HUES64 (cell line): ENCODE measurements around the gene PIGS. TPM values are rescaled to one million over a fixed set of nuclear protein-coding genes. Genes with fewer than 3 reads are reported as not detected.
"Not testable (repeated sequence)": the region's sequence is repeated elsewhere in the genome, so short reads cannot be mapped to it uniquely, and the experiment has no call there.

Source experiments
- H3K27ac ChIP-seq: 2 replicates; pipeline ENCODE4 v1.7.0; 2013; ENCODE audit warnings: low read depth, low read length, inconsistent platforms
- H3K27me3 ChIP-seq: 2 replicates; pipeline ENCODE4 v1.6.1; 2013; ENCODE audit warnings: mild to moderate bottlenecking, low read length; ENCODE audit not compliant: insufficient read depth
- H3K36me3 ChIP-seq: 2 replicates; pipeline ENCODE4 v1.6.1; 2013; ENCODE audit warnings: mild to moderate bottlenecking, low read length; ENCODE audit not compliant: insufficient read depth
- H3K4me1 ChIP-seq: 2 replicates; pipeline ENCODE4 v1.6.1; 2013; ENCODE audit warnings: mild to moderate bottlenecking, low read length, moderate library complexity; ENCODE audit not compliant: insufficient read depth
- H3K4me3 ChIP-seq: 2 replicates; pipeline ENCODE4 v1.5.1; 2013; ENCODE audit warnings: mild to moderate bottlenecking, low read length, moderate library complexity
- H3K9ac ChIP-seq: 2 replicates; pipeline ENCODE4 v1.6.1; 2013; ENCODE audit warnings: mild to moderate bottlenecking, low read depth, low read length
- H3K9me3 ChIP-seq: 2 replicates; pipeline ENCODE4 v1.6.1; 2013; ENCODE audit warnings: low read depth, low read length; ENCODE audit not compliant: insufficient read depth
- WGBS: fragments of 150-250, 120-280 bp; methylation state at CpG from one replicate; pipeline ENCODE4 v1.1.7; 2013; ENCODE audit warnings: missing lambda C conversion rate; 5-methylcytosine and 5-hydroxymethylcytosine counted together
- polyA plus RNA-seq, 2 experiments: library from polyadenylated mRNA; stranded (reverse); fragments of 50-300 nt; gene quantifications; one replicate each; pipeline ENCODE4 v1.2.3, GENCODE V29; 2013

The PIGS gene
- polyA plus RNA-seq (2013, experiment 1 of 2), result 30.4 TPM
- polyA plus RNA-seq (2013, experiment 2 of 2), result 35.9 TPM

DNA sequence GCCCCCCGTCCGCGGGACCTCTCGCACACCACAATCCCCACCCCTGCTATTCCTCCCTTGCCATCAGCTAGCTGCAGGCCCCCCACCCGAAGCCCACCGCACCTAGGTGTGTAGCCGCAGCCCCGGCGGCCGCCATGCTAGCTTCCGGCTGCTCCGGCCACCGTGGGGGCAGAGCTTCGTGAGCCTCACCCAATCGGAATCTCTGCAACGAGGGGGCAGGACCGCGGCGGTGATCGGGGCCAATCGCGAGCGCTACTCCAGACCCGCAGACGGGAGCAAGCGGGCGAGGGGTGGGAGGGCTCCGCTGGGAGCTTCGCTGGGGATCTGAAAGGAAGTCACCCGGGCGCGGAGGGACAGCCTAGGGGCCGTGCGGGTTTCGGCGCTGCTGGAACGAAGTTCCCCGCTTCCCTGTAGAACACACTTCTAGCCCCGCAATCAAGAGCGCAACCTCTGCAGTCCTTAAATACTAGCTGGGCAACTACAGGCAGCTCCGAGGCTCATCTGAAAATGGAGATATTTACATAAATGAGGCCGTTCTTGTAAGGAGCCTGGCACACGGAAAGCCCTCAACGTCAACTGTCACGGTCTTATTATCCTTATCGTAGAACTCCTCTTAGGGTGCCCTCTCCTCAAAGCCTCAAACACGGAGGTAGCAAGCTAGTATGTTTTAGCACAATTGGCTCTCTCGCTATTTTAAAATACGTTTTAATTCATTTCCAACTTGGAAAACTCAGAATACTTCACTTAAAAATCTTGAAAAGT lies at the start of gene PIGS:
Gene PIGS (minus strand): TSS at position 164 of the 762 bp plus-strand sequence. CDS start 28 bp downstream, at position 136.
- Histone ChIP-seq H3K4me1 (peaks cover 3% of the 10 kb centered on the region; the same call in 1 of the 2 replicates), H3K27me3 (peaks cover 18% of the 10 kb centered on the region; the same call in 1 of the 2 replicates), H3K36me3 (peaks cover 12% of the 10 kb centered on the region; the same call in 1 of the 2 replicates), H3K27ac (peak within 1 kb of the TSS; percentile 59; the same call in 1 of the 2 replicates), H3K9ac (peak within 1 kb of the TSS; percentile 76), H3K4me3 (peak within 1 kb of the TSS; percentile 96), H3K9me3 (no peaks in the 10 kb centered on the region)
- 2% methylated on average over 49 of the region's 49 CpGs for WGBS

DNA sequence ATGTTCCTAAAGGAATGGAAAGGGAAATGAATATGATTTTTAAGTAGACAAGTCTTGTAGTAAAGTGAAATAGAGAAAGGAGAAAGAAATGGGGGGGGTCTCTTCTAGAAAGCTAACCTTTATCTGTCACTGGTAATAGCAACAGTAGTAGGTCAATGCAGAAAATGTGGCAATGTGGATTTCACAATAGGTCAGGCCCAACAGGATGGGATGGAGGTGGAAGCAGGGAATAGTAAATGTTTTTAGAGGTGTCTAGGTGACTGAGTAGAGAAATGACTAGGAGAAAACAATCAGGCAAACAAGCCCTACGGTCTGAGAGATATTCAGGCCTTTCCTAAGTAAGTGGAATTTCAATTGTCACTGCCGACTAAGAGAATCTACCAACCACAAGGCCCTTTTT lies 48.7 kb upstream of the PIGS start:
- Histone ChIP-seq H3K27ac (no peak overlapping the region), H3K36me3 (peaks cover 100% of the 10 kb centered on the region), H3K27me3 (no peaks in the 10 kb centered on the region), H3K4me1 (no peaks in the 10 kb centered on the region), H3K9ac (no peak overlapping the region), H3K4me3 (no peak overlapping the region), H3K9me3 (no peaks in the 10 kb centered on the region)
- 98% methylated on average over 2 of the region's 2 CpGs for WGBS

DNA sequence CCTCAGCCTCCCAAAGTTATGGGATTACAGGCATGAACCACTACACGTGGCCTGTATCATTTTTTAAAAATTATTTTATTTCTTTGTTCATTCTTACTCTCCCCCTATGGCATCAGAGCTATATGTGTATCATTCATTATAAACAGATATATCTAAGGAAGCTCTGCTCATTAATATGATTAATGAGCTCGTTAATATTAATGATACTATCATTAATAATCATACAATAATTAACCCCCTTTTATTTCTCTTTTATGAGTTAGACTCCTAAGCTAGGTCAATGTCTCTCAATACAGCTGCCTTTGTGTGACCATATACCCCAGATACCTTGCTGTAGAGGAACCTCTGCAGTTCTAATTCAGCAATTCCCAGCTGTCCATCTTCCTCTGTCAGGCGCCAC lies 47.1 kb upstream of the PIGS start:
- no peaks in the 10 kb centered on the region for H3K4me1 ChIP-seq
- no peak overlapping the region for H3K27ac ChIP-seq
- WGBS, result 93% methylated on average over 2 of the region's 3 CpGs
- peaks cover 99% of the 10 kb centered on the region for H3K36me3 ChIP-seq
- H3K27me3 ChIP-seq, result no peaks in the 10 kb centered on the region
- H3K9me3 ChIP-seq, result no peaks in the 10 kb centered on the region
- H3K4me3 ChIP-seq, result no peak overlapping the region
- H3K9ac ChIP-seq, result no peak overlapping the region

DNA sequence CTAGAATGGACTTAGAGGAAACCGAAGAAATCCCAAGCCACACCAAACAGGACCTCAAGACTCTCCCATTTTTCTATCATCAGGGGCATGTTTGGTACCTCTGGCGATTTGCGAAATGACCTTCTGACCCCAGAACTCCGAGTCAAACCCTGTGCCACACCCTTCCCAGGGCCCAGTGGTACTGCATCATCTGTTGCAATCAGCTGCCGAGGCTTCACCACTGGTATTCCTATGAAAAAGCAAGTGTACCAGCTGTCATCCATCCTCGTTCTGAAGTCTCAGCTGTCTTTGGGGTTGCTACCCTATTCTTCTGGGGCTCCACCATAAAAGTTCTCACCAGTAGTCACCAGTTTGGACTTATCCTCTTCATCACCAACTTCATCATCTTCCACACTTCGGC lies 45.0 kb upstream of the PIGS start:
- no peak overlapping the region for H3K4me3 ChIP-seq
- H3K36me3 ChIP-seq, result peaks cover 98% of the 10 kb centered on the region
- H3K4me1 ChIP-seq, result no peaks in the 10 kb centered on the region
- H3K27ac ChIP-seq, result no peak overlapping the region
- H3K9me3 ChIP-seq, result no peaks in the 10 kb centered on the region
- H3K27me3 ChIP-seq, result no peaks in the 10 kb centered on the region
- H3K9ac ChIP-seq, result no peak overlapping the region
- 95% methylated on average over 7 of the region's 7 CpGs for WGBS

DNA sequence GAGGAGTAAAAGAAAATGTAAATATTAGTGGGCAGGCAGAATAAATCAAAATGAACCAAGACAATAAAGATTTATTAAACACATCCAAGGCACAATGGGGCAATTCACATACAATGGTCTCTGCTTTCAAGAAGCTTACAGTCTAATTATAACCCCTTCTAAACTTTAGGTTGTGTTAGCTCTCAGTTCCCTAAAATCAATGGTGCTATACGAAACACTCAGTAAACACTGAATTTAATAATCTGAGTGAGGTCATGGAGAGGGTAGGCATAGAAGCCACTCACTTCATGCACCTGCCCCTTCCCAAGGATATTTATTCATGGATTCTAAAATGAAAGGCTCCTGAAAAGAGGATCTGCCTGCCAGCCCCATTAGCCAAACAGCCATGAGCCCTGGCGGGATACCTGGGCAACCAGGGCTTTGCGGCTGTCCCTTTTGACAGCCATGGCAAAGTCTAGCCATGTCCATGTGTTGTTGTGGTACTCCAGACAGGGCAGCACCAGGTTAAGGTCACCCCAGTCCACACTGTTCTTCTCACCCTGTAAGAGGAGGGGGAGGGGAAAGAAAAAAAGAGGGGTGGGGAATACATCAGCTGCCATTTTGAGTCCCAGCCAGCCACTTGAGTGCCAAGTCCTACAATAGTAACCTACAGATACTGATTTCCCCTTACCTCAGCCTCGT lies 44.1 kb upstream of the PIGS start:
- Histone ChIP-seq H3K27me3 (no peaks in the 10 kb centered on the region), H3K9me3 (no peaks in the 10 kb centered on the region), H3K4me3 (no peak overlapping the region), H3K4me1 (no peaks in the 10 kb centered on the region), H3K9ac (no peak overlapping the region), H3K36me3 (peaks cover 98% of the 10 kb centered on the region), H3K27ac (no peak overlapping the region)
- WGBS, result 93% methylated on average over 3 of the region's 4 CpGs

DNA sequence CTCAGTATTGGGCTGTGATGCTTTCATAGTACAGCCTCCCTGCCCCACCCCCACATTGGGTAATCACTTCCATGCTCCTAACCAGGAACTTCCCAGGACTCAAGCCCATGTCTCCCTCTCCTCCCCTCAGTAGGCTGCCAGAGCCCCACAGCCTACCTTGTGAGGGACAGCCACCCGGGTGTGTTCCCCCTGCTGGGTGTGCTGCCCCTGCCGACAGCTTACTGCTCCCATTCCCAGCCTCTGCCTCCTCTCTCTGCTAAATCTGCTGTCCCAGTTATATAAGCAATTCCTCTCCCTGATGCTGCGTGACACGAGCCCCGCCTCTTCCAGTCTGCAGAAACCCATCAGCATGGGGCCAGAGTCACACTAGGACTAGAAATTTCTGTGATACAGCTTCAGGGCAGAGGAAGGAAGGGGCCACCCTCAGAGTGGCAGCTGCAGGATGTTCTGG lies 42.6 kb upstream of the PIGS start, which contains the start of gene RSKR:
Gene RSKR (minus strand): TSS at position 255 of the 451 bp plus-strand sequence. CDS start 24 bp downstream, at position 231.
- no peaks in the 10 kb centered on the region for H3K4me1 ChIP-seq
- no peaks in the 10 kb centered on the region for H3K9me3 ChIP-seq
- WGBS, result 96% methylated on average over 5 of the region's 5 CpGs
- H3K27me3 ChIP-seq, result no peaks in the 10 kb centered on the region
- no peak within 1 kb of the TSS for H3K4me3 ChIP-seq
- peaks cover 96% of the 10 kb centered on the region for H3K36me3 ChIP-seq
- H3K27ac ChIP-seq, result no peak within 1 kb of the TSS
- H3K9ac ChIP-seq, result no peak within 1 kb of the TSS

DNA sequence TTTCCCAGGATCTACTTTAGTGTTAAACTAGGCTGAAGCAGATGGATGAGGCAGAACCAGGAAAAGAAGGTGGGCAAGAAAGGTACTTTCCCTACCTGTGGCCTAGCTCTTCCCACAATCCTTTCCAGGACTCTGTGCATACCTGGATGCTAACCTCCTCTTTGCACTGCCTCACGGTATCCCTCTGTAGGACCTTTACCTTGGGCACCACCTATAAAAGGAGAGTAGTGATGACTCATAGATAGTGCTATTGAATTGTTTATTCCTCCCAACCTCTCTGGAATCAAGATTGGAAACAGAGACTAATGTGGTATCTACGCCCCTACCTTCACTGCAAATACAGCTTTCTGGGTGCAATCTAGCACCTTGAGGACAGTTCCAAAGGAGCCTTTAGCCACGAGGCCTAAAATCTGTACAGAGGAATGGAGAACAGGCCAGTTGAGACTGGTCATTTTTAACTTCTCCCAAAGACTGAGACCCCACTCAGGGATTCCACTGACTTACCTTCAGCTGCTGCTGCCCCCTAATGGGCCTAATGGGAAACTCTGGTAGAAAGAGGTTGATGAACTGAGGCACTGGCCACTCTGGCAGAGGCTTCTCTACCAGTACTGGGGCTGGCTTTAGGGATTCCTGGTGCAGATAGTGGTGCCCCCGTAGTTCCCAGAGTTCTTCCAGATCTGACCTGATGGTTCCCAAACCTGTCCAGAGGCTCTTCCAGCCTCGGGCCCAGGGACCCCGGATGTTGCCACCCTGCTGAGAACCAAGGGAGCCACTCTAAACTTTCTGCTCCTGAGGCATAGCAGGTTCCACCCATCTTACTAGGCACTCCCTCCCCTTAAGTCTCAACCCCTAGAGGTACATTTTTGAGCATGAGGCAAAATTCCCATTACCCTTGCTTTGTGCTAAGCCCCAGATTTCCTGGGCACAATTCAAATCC lies 41.9 kb upstream of the PIGS start:
- WGBS, result 91% methylated on average over 6 of the region's 6 CpGs
- no peaks in the 10 kb centered on the region for H3K27me3 ChIP-seq
- no peak overlapping the region for H3K27ac ChIP-seq
- H3K4me3 ChIP-seq, result no peak overlapping the region
- no peaks in the 10 kb centered on the region for H3K4me1 ChIP-seq
- H3K36me3 ChIP-seq, result peaks cover 96% of the 10 kb centered on the region
- no peak overlapping the region for H3K9ac ChIP-seq
- H3K9me3 ChIP-seq, result no peaks in the 10 kb centered on the region

DNA sequence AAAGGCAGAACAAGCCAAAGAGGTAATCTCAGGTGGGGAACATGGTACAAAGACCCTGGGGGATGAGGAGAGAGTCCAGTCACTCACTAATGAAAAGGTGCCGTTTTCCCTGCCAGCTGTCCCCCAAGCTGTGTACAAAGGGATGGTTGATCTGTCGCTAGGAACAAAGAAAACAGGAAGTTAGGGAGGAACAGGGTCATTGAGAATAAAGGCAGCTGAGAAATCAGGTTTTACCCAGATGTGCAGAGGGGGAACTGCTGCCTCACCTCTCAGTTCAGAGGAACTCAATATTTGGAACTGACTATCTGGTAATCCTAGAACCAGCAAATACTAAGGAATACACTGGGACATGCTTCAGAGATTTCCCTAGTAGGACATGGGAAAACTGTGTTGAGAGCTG lies 41.2 kb upstream of the PIGS start:
- H3K27ac ChIP-seq, result no peak overlapping the region
- no peaks in the 10 kb centered on the region for H3K27me3 ChIP-seq
- H3K36me3 ChIP-seq, result peaks cover 95% of the 10 kb centered on the region
- 92% methylated on average over 2 of the region's 2 CpGs for WGBS
- H3K4me3 ChIP-seq, result no peak overlapping the region
- no peaks in the 10 kb centered on the region for H3K4me1 ChIP-seq
- no peak overlapping the region for H3K9ac ChIP-seq
- H3K9me3 ChIP-seq, result no peaks in the 10 kb centered on the region

DNA sequence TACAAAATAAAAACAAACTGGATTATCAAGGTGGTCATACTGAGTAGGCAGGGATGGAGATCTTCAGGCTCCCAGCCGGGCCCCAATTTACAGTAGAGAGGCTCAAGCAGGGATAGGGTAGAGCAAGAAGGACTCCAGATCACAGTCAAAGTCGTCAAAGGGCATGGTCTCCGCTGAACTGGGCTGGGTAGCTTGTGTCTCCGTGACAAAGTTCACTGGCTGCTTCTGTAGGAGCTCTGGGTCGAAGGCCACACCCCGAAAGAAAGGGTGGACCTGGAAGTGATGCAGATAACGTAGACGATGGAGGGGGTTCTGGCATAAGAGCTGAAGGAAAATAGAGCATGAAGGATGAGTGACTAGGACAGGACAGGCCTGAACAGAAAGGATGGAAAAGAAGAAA lies 39.1 kb upstream of the PIGS start:
- no peaks in the 10 kb centered on the region for H3K4me1 ChIP-seq
- H3K9me3 ChIP-seq, result no peaks in the 10 kb centered on the region
- no peak overlapping the region for H3K27ac ChIP-seq
- no peak overlapping the region for H3K4me3 ChIP-seq
- H3K36me3 ChIP-seq, result peaks cover 87% of the 10 kb centered on the region
- H3K27me3 ChIP-seq, result no peaks in the 10 kb centered on the region
- no peak overlapping the region for H3K9ac ChIP-seq
- 92% methylated on average over 8 of the region's 8 CpGs for WGBS

DNA sequence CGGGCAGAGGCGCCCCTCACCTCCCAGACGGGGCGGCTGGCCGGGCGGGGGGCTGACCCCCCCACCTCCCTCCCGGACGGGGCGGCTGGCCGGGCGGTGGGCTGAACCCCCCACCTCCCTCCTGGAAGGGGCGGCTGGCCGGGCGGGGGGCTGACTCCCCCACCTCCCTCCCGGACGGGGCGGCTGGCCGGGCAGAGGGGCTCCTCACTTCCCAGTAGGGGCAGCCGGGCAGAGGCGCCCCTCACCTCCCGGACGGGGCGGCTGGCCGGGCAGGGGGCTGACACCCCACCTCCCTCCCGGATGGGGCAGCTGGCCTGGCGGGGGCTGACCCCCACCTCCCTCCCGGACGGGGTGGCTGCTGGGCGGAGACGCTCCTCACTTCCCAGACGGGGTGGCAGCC lies 32.7 kb upstream of the PIGS start:
- H3K4me1 ChIP-seq, H3K27me3 ChIP-seq, H3K9me3 ChIP-seq, H3K9ac ChIP-seq, H3K27ac ChIP-seq, H3K4me3 ChIP-seq: not testable (repeated sequence)
- peaks cover 27% of the 10 kb centered on the region; the same call in 1 of the 2 replicates for H3K36me3 ChIP-seq
- WGBS, result 91% methylated on average over 20 of the region's 31 CpGs
